Activated T-cell treated with anti-CD3 and anti-CD28 coated beads, Interleukin-2, amount 50 U/mL, for 24 hours (primary cell): Measurements from ENCODE around the gene ASPSCR1.

Experiments
- DNase-seq: peaks from one replicate; pipeline ENCODE4 v3.0.0-alpha.2; 2020
- H3K27ac Mint-ChIP-seq: 2 replicates; pipeline ENCODE4 v1.8.0; 2020; ENCODE audit warnings: mild to moderate bottlenecking, mixed read lengths
- H3K27me3 Mint-ChIP-seq: 2 replicates; pipeline ENCODE4 v1.8.0; 2020; ENCODE audit warnings: mixed read lengths
- H3K36me3 Mint-ChIP-seq: 2 replicates; pipeline ENCODE4 v1.8.0; 2020; ENCODE audit warnings: low read depth, mixed read lengths
- H3K4me1 Mint-ChIP-seq: 2 replicates; pipeline ENCODE4 v1.8.0; 2020; ENCODE audit warnings: low read depth, mixed read lengths
- H3K4me3 Mint-ChIP-seq: 2 replicates; pipeline ENCODE4 v1.8.0; 2020; ENCODE audit warnings: mild to moderate bottlenecking, moderate library complexity, mixed read lengths
- H3K9me3 Mint-ChIP-seq: 2 replicates; pipeline ENCODE4 v1.8.0; 2020; ENCODE audit warnings: mixed read lengths

Gene ASPSCR1, protein sequence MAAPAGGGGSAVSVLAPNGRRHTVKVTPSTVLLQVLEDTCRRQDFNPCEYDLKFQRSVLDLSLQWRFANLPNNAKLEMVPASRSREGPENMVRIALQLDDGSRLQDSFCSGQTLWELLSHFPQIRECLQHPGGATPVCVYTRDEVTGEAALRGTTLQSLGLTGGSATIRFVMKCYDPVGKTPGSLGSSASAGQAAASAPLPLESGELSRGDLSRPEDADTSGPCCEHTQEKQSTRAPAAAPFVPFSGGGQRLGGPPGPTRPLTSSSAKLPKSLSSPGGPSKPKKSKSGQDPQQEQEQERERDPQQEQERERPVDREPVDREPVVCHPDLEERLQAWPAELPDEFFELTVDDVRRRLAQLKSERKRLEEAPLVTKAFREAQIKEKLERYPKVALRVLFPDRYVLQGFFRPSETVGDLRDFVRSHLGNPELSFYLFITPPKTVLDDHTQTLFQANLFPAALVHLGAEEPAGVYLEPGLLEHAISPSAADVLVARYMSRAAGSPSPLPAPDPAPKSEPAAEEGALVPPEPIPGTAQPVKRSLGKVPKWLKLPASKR

GRCh38 chr17:81977211-81977808 lies at the start of gene ASPSCR1:
ASPSCR1 (plus strand) TSS chr17:81977629; CDS start chr17:81977647, 18 bp downstream.
- Mint-ChIP-seq H3K4me3 (peak within 1 kb of the TSS; percentile 91), H3K27me3 (no peaks in the 10 kb centered on the region), H3K36me3 (peaks cover 26% of the 10 kb centered on the region), H3K9me3 (no peaks in the 10 kb centered on the region), H3K4me1 (peaks cover 42% of the 10 kb centered on the region), H3K27ac (peak within 1 kb of the TSS; percentile 98)
- DNase-seq, result peak; percentile 93

DNA sequence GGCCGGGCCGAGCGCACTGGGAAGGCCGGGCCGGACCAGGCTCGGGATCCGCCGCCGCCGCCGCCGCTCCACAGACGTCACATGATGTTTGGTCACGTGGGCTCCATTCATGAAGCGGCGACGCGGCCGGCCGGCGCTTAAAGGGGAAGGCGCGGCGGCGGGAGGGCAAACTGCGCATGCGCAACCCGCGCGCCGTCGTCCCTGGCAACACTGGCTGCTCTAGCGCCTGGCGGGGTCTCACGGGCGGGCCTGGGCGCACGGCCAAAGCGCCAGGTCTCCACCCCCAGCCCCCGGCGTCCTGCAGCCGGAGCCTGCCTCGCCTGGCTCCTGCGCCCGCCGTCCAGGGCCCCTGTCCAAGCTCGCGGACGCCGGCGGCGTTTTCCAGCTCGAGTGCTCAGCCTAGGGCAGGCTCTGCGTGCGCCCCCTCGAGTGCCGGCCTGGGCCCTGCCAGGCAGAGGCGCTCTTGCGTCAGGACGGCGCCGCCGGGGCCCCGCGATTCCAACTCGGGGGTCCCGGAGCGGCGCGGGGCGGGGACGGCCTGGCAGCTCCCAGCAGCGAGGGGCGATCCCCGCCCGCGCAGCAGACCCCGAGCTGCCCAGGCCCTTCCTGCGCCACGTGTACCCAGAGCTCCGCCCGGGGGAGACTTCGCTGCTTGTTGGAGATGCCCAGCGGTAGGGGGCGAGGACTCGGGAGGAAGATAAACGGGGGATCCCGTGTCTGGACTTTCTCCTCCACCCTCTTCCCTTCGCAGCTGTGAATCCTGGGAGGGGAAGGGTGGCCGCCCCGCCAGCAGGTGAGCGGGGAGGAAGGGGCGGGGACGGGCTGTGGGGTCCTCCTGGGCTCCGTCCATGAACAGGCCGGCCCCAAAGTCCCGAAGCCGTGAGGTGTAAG lies 49.5 kb upstream of the ASPSCR1 start, which contains the start of gene MAFG:
Gene MAFG, minus strand, starts transcription at position 83 of the 891 bp plus-strand sequence. CDS start 4,550 bp downstream, outside the sequence.
- DNase-seq, result peak; percentile 93
- Mint-ChIP-seq H3K36me3 (peaks cover 13% of the 10 kb centered on the region), H3K9me3 (no peaks in the 10 kb centered on the region), H3K4me3 (peak within 1 kb of the TSS; percentile 89), H3K4me1 (peaks cover 32% of the 10 kb centered on the region), H3K27me3 (peaks cover 11% of the 10 kb centered on the region), H3K27ac (peak within 1 kb of the TSS; percentile 91)

- no peak for DNase-seq
- H3K27ac Mint-ChIP-seq, result no peak overlapping the region
- no peaks in the 10 kb centered on the region for H3K9me3 Mint-ChIP-seq
- H3K27me3 Mint-ChIP-seq, result peaks cover 11% of the 10 kb centered on the region
- H3K4me1 Mint-ChIP-seq, result peaks cover 36% of the 10 kb centered on the region
- peak overlapping the region; percentile 77 for H3K4me3 Mint-ChIP-seq
- peaks cover 20% of the 10 kb centered on the region for H3K36me3 Mint-ChIP-seq
These were observed 48.7 kb upstream of the ASPSCR1 start for GRCh38 chr17:81928544-81929252.

GRCh38 chr17:81929253-81930141 lies 47.9 kb upstream of the ASPSCR1 start:
- Mint-ChIP-seq H3K36me3 (peaks cover 28% of the 10 kb centered on the region), H3K4me3 (peak overlapping the region; percentile 77), H3K4me1 (peaks cover 36% of the 10 kb centered on the region), H3K9me3 (no peaks in the 10 kb centered on the region), H3K27ac (no peak overlapping the region), H3K27me3 (peaks cover 11% of the 10 kb centered on the region)
- DNase-seq, result no peak

DNA sequence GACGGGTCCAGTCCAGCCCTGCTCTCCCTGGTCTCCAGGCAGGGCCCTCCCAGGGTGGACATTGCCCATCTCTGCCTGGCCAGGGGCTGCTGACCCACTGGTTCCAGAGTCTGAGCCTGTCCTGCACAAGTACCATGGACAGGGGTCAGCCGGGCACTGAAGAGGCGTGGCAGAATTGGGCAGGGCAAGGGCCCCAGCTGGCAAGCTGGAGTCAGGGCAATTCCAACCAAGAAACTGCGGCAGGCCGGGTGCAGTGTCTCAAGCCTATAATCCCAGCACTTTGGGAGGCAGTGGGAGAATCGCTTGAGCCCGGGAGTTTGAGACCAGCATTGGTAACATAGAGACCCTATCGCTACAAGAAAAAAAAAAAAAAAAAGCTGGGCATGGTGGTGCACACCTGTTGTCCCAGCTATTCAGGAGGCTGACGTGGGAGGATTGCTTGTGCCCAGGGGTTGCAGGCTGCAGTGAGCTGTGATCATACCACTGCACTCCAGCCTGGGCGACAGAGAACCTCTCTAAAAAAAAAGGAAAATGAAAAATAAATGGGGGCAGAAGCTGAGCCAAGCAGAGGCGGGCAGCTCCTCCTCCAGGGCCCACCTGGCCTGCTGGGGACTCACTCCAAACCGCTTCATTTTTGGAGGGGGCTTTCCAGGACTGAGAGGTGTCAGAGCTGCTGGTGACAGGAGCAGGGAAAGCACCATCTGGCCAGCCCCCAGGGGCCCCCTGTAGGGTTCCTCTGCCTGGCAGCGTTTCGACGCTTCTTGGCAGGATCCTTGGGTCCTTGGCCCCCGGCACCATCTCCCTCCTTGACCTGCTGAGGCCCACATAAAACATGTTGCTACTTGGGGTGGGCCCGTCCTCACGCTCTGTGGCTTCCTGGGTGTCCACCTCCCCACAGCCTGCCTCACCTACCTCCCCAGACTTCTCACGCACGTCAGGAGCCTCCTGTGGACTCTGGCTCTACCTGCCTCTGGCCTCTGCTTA lies 47.0 kb upstream of the ASPSCR1 start:
- Mint-ChIP-seq H3K27ac (no peak overlapping the region), H3K36me3 (peaks cover 38% of the 10 kb centered on the region), H3K27me3 (peaks cover 11% of the 10 kb centered on the region), H3K4me3 (peak overlapping the region; percentile 12), H3K4me1 (peaks cover 36% of the 10 kb centered on the region), H3K9me3 (no peaks in the 10 kb centered on the region)
- no peak for DNase-seq

DNA sequence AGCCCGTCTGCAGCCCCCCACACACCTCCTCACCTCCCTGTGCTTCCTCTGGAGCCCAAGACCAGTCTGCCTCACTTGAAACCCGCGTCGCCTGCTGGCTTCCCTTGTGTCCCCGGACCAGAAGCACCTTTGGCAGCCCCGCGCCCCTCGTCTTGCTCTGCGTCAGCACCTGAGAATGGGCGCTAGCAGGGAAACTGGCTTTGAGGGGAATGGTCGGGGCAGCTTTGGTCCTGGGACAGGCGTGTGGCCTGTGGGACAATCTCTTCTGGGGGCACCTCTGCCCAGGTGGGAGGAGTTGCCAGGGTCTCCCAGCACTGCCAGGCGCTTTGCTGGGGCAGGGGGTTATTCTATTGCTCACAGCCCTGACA lies 46.3 kb upstream of the ASPSCR1 start:
- Mint-ChIP-seq H3K27ac (no peak overlapping the region), H3K36me3 (peaks cover 44% of the 10 kb centered on the region), H3K27me3 (peaks cover 11% of the 10 kb centered on the region), H3K4me3 (no peak overlapping the region), H3K9me3 (no peaks in the 10 kb centered on the region), H3K4me1 (peaks cover 35% of the 10 kb centered on the region)
- DNase-seq, result no peak

DNA sequence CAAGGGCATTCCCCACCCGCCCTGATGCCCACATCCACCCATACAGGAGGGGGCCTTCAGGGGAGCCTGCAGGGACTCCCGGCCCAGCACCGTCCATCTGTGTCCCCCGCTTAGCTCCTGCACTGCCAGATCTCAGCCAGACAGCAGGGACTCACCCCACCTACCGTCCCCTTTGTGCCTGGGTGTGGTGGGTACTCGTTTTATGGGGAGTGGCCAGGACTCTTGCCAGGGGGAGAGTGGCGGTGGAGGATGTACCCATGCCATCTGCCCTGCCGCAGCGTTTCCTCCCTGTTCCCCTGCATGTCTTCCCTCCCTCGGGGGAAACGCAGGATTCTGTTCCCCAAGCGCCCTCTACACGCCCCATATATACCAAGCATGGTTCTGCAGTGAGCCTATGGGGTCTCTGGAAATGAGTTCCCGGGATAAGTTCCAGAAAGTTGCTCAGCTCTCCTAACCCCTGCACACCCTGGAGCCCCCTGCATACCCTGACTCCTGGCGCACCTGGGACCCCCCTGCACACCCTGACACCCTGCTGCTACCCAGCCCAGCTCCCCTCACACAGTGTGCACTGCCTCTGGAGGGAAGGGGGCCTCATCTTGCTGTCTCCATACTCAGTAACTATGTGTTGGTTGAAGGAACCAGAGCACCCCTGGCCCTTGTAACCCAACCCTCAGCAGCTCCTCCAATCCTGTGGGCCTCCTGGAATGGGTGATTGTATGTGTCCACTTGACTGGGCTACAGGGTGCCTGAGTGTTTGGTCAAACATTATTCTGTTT lies 45.7 kb upstream of the ASPSCR1 start:
- Mint-ChIP-seq H3K9me3 (no peaks in the 10 kb centered on the region), H3K27me3 (peaks cover 11% of the 10 kb centered on the region), H3K4me1 (peaks cover 34% of the 10 kb centered on the region), H3K36me3 (peaks cover 43% of the 10 kb centered on the region), H3K4me3 (no peak overlapping the region), H3K27ac (no peak overlapping the region)
- no peak for DNase-seq

GRCh38 chr17:81932333-81932983 lies 45.0 kb upstream of the ASPSCR1 start:
- peaks cover 35% of the 10 kb centered on the region for H3K4me1 Mint-ChIP-seq
- peaks cover 11% of the 10 kb centered on the region for H3K27me3 Mint-ChIP-seq
- H3K36me3 Mint-ChIP-seq, result peaks cover 42% of the 10 kb centered on the region
- no peak overlapping the region for H3K27ac Mint-ChIP-seq
- no peak overlapping the region for H3K4me3 Mint-ChIP-seq
- no peaks in the 10 kb centered on the region for H3K9me3 Mint-ChIP-seq
- DNase-seq, result no peak

DNA sequence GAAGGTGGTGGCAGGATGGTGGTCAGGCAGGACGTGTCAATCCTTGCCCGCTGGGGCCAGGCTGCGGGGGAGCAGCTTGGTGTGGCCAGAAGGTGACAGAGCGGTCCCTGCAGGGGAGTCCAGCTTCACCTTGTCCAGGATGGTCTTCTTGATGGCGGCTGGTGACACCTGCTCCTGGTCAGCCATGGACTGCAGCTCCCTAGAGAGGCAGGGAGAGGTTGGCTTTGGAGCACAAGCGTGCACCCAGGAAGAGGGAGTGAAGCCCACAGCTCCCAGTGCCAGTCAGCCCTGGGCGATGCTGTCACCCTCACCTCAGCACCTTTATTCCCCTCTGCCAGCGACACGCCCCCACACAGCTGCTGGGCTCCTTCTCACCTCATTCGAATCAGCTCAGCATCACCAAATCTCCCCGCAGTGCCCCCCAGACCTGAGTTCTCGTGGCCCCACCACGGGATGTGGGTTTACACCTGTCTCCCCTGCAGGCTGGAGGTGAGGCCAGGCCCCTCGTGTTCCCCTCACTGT lies 44.2 kb upstream of the ASPSCR1 start:
- no peak overlapping the region for H3K4me3 Mint-ChIP-seq
- H3K4me1 Mint-ChIP-seq, result peaks cover 43% of the 10 kb centered on the region
- no peak for DNase-seq
- H3K9me3 Mint-ChIP-seq, result no peaks in the 10 kb centered on the region
- H3K27ac Mint-ChIP-seq, result no peak overlapping the region
- H3K27me3 Mint-ChIP-seq, result peaks cover 11% of the 10 kb centered on the region
- peaks cover 42% of the 10 kb centered on the region for H3K36me3 Mint-ChIP-seq

DNA sequence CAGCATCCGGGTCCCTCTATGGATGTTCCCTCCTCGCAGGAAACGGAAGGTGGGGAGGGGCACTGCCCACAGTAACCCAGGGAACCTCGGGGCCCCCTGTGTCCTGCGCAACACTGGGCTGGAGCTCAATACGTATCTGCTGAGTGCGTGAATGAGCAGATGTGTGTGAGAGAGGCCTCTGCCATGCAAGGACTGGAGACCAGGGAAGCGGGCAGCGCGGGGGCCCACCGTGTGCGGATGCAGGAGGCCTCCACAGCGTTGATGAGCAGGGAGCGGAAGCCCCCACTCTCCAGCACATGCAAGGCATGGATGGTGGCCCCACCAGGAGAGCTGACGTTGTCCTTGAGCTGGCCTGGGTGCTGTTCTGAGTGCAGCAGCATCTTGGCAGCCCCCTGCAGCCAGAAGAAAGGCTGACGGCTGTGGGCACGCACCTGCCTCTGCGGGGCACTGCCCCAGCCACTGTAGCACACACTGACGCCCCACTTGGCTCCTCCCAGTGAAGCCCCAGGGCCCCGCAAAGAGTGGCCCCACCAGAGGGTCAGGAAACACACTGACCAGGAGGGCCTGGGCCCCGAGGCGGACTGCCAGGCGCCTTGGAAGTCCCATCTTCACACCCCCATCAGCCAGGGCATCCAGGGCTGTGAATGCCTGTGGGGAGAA lies 43.2 kb upstream of the ASPSCR1 start:
- H3K9me3 Mint-ChIP-seq, result no peaks in the 10 kb centered on the region
- peaks cover 42% of the 10 kb centered on the region for H3K36me3 Mint-ChIP-seq
- peaks cover 39% of the 10 kb centered on the region for H3K4me1 Mint-ChIP-seq
- no peak overlapping the region for H3K27ac Mint-ChIP-seq
- no peak for DNase-seq
- peak overlapping the region; percentile 35 for H3K4me3 Mint-ChIP-seq
- peaks cover 8% of the 10 kb centered on the region for H3K27me3 Mint-ChIP-seq
